H9 (cell line): ENCODE results near the gene PRDX3. TPM values are rescaled to one million over a fixed set of nuclear protein-coding genes. Genes with fewer than 3 reads are reported as not detected.

ENCODE experiments used
- DNase-seq: peaks from one replicate; pipeline ENCODE4 v3.0.0-alpha.2; 2017
- H2AFZ ChIP-seq: one replicate; pipeline ENCODE4 v1.6.1; 2013; ENCODE audit warnings: mild to moderate bottlenecking, low read length, control low read depth, moderate library complexity
- H2AK5ac ChIP-seq: 2 replicates; pipeline ENCODE4 v1.6.1; 2013; ENCODE audit warnings: low read length, control low read depth, mixed read lengths; ENCODE audit not compliant: insufficient read length
- H2BK120ac ChIP-seq: one replicate; pipeline ENCODE4 v1.6.1; 2013; ENCODE audit warnings: low read depth, mild to moderate bottlenecking, low read length, control low read depth, inconsistent platforms; ENCODE audit not compliant: poor library complexity, severe bottlenecking
- H2BK12ac ChIP-seq: 2 replicates; pipeline ENCODE4 v1.6.1; 2013; ENCODE audit warnings: low read length, control low read depth, mixed read lengths, low read depth; ENCODE audit not compliant: insufficient read length
- H2BK15ac ChIP-seq: 2 replicates; pipeline ENCODE4 v1.6.1; 2013; ENCODE audit warnings: low read depth, low read length, control low read depth
- H2BK20ac ChIP-seq: one replicate; pipeline ENCODE4 v1.6.1; 2013; ENCODE audit warnings: low read depth, mild to moderate bottlenecking, low read length, control low read depth, inconsistent platforms; ENCODE audit not compliant: poor library complexity, severe bottlenecking
- H2BK5ac ChIP-seq: 2 replicates; pipeline ENCODE4 v1.6.1; 2013; ENCODE audit warnings: low read length, control low read depth, mixed read lengths; ENCODE audit not compliant: insufficient read length
- H3K14ac ChIP-seq: 2 replicates; pipeline ENCODE4 v1.6.1; 2013; ENCODE audit warnings: low read length, control low read depth; ENCODE audit not compliant: insufficient read depth
- H3K18ac ChIP-seq: 2 replicates; pipeline ENCODE4 v1.6.1; 2013; ENCODE audit warnings: low read depth, mild to moderate bottlenecking, mixed read lengths, low read length, control low read depth; ENCODE audit not compliant: insufficient read length
- H3K23ac ChIP-seq: 2 replicates; pipeline ENCODE4 v1.6.1; 2013; ENCODE audit warnings: low read length, control low read depth, mixed read lengths, low read depth; ENCODE audit not compliant: insufficient read length
- H3K23me2 ChIP-seq: 2 replicates; pipeline ENCODE4 v1.6.1; 2013; ENCODE audit warnings: low read depth, mild to moderate bottlenecking, mixed read lengths, low read length, control low read depth; ENCODE audit not compliant: insufficient read length, poor library complexity, severe bottlenecking
- H3K27ac ChIP-seq: 2 replicates; pipeline ENCODE4 v1.5.1; 2013; ENCODE audit warnings: low read length, control low read depth, mixed read lengths, low read depth; ENCODE audit not compliant: insufficient read length
- H3K27me3 ChIP-seq: 2 replicates; pipeline ENCODE4 v1.6.1; 2013; ENCODE audit warnings: low read length, control low read depth, inconsistent platforms; ENCODE audit not compliant: insufficient read depth
- H3K4ac ChIP-seq: 2 replicates; pipeline ENCODE4 v1.6.1; 2013; ENCODE audit warnings: low read depth, mild to moderate bottlenecking, control low read depth, inconsistent platforms, low read length, moderate library complexity
- H3K4me1 ChIP-seq: 2 replicates; pipeline ENCODE4 v1.6.1; 2013; ENCODE audit warnings: low read length, control low read depth, inconsistent platforms; ENCODE audit not compliant: insufficient read depth
- H3K4me2 ChIP-seq: 2 replicates; pipeline ENCODE4 v1.6.1; 2013; ENCODE audit warnings: low read length, control low read depth, mixed read lengths; ENCODE audit not compliant: insufficient read length, insufficient read depth
- H3K56ac ChIP-seq: 2 replicates; pipeline ENCODE4 v1.6.1; 2013; ENCODE audit warnings: low read depth, mild to moderate bottlenecking, mixed read lengths, low read length, control low read depth; ENCODE audit not compliant: insufficient read length
- H3K79me1 ChIP-seq: 2 replicates; pipeline ENCODE4 v1.6.1; 2013; ENCODE audit warnings: low read depth, mild to moderate bottlenecking, moderate library complexity, low read length, control low read depth, inconsistent platforms; ENCODE audit not compliant: insufficient read depth, poor library complexity, severe bottlenecking
- H3K79me2 ChIP-seq: 2 replicates; pipeline ENCODE4 v1.6.1; 2013; ENCODE audit warnings: low read length, control low read depth, inconsistent platforms; ENCODE audit not compliant: insufficient read depth
- H3K9ac ChIP-seq: 2 replicates; pipeline ENCODE4 v1.6.1; 2013; ENCODE audit warnings: low read length, control low read depth, mixed read lengths; ENCODE audit not compliant: insufficient read length; ENCODE audit errors: extremely low read depth
- H3K9me3 ChIP-seq: one replicate; pipeline ENCODE4 v1.6.1; 2013; ENCODE audit warnings: low read depth, low read length, inconsistent platforms; ENCODE audit not compliant: control insufficient read depth
- H3T11ph ChIP-seq: one replicate; pipeline ENCODE4 v1.6.1; 2013; ENCODE audit warnings: mild to moderate bottlenecking, low read length, control low read depth, inconsistent platforms
- H4K20me1 ChIP-seq: one replicate; pipeline ENCODE4 v1.6.1; 2013; ENCODE audit not compliant: control insufficient read depth, insufficient read length, insufficient read depth
- H4K5ac ChIP-seq: 2 replicates; pipeline ENCODE4 v1.6.1; 2013; ENCODE audit warnings: low read depth, mild to moderate bottlenecking, mixed read lengths, low read length, control low read depth; ENCODE audit not compliant: insufficient read length
- H4K8ac ChIP-seq: replicated peaks from 2 replicates; pipeline ENCODE4 v1.6.1; 2013; ENCODE audit warnings: low read length, control low read depth, mixed read lengths, low read depth; ENCODE audit not compliant: insufficient read length
- H4K91ac ChIP-seq: 2 replicates; pipeline ENCODE4 v1.6.1; 2013; ENCODE audit warnings: low read depth, mild to moderate bottlenecking, moderate library complexity, mixed read lengths, low read length, control low read depth; ENCODE audit not compliant: insufficient read length
- H3K27ac Mint-ChIP-seq, 3 experiments: 2 replicates in 2 of 3; 3 replicates in 1 of 3; pipeline ENCODE4 v1.8.0; 2020 to 2021; ENCODE audit warnings: mixed read lengths in 3 of 3, mild to moderate bottlenecking in 1 of 3, moderate library complexity in 1 of 3
- H3K27me3 Mint-ChIP-seq: 2 replicates; pipeline ENCODE4 v1.8.0; 2021; ENCODE audit warnings: low read depth, mild to moderate bottlenecking, moderate library complexity, mixed read lengths
- H3K36me3 Mint-ChIP-seq, 3 experiments: 2 replicates in 2 of 3; 3 replicates in 1 of 3; pipeline ENCODE4 v1.8.0; 2020 to 2021; ENCODE audit warnings: low read depth in 3 of 3, mixed read lengths in 3 of 3; ENCODE audit not compliant: insufficient read depth in 1 of 3
- H3K4me1 Mint-ChIP-seq, 2 experiments: 2 replicates each; pipeline ENCODE4 v1.8.0; 2020; ENCODE audit warnings: mixed read lengths in 2 of 2
- H3K4me3 Mint-ChIP-seq, 2 experiments: 2 replicates in 1 of 2; 3 replicates in 1 of 2; pipeline ENCODE4 v1.8.0; 2020 to 2021; ENCODE audit warnings: mild to moderate bottlenecking in 2 of 2, mixed read lengths in 2 of 2, moderate library complexity in 1 of 2
- H3K9me3 Mint-ChIP-seq, 2 experiments: 2 replicates in 1 of 2; 3 replicates in 1 of 2; pipeline ENCODE4 v1.8.0; 2020; ENCODE audit warnings: mild to moderate bottlenecking in 2 of 2, mixed read lengths in 2 of 2, moderate library complexity in 1 of 2
- WGBS: extraction: QIAGEN DNeasy Blood & Tissue Kit; methylation state at CpG from one replicate; pipeline ENCODE4 v1.1.7; 2013; ENCODE audit warnings: missing lambda C conversion rate, low lambda C conversion rate, mixed read lengths; ENCODE audit not compliant: insufficient read length; ENCODE audit errors: extremely low coverage; 5-methylcytosine and 5-hydroxymethylcytosine counted together
- total RNA-seq: library from RNA; stranded (reverse); gene quantifications from 2 replicates; pipeline ENCODE4 v1.2.1, GENCODE V29; 2021
- TF ChIP-seq, protein P1 (sequence below): fragments of 200-600 bp; sonication (generic); conservative IDR thresholded peaks from 3 replicates; pipeline ENCODE4 v1.8.0; 2021; ENCODE audit warnings: antibody characterized with exemption, mild to moderate bottlenecking

Gene PRDX3
- total RNA-seq, 1 experiment from 2014 or later: 181 TPM

DNA sequence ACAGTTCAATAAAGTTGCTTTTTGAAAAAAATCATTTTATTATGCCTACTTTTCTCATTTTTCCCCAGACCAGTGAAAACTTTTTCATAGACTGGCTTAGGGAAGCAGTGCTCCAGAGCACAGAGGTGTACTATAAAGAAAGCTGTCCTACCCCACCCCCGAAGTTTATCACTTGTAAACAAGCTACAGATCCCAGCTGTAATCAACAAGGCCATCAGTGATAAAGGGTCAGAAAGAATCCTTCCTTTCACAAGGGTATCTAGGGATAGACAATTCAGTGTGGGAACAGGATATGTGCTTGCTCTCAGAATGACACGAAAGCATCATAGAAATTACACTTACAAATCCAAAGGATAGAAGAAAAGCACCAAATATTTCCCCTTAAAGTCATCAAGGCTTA is 4.5 kb downstream of the PRDX3 start:
- Histone ChIP-seq H3K56ac (no peak overlapping the region), H2BK15ac (no peak overlapping the region), H3K18ac (no peak overlapping the region), H3K27me3 (no peaks in the 10 kb centered on the region), H3K4me2 (no peak overlapping the region), H2BK120ac (no peak overlapping the region), H3K4me1 (no peaks in the 10 kb centered on the region; the same call in 1 of the 2 replicates), H2AFZ (no peak overlapping the region), H3K27ac (no peak overlapping the region), H3K23ac (no peak overlapping the region), H2BK20ac (no peak overlapping the region), H4K91ac (no peak overlapping the region), H2BK12ac (no peak overlapping the region), H4K20me1 (no peaks in the 10 kb centered on the region), H3K9ac (no peak overlapping the region), H3K79me2 (peaks cover 12% of the 10 kb centered on the region; the same call in 1 of the 2 replicates), H4K8ac (no peak overlapping the region), H3K79me1 (peaks cover 4% of the 10 kb centered on the region), H3K4ac (no peak overlapping the region), H2AK5ac (no peak overlapping the region), H4K5ac (no peak overlapping the region), H3T11ph (no peak overlapping the region), H2BK5ac (no peak overlapping the region), H3K9me3 (no peaks in the 10 kb centered on the region), H3K14ac (no peak overlapping the region), H3K23me2 (peaks cover 2% of the 10 kb centered on the region)
- Mint-ChIP-seq H3K27me3 (no peaks in the 10 kb centered on the region), H3K9me3 (no peaks in the 10 kb centered on the region), H3K27ac (no peak overlapping the region), H3K4me3 (no peak overlapping the region), H3K4me1 (peaks cover 9 to 10% of the 10 kb centered on the region in 2 experiments; a peak in 3 of 4 replicates), H3K36me3 (peaks cover 42 to 70% (median 69%) of the 10 kb centered on the region in 3 experiments; a peak in 6 of 7 replicates)
- no peak for DNase-seq
- TF ChIP-seq, protein P1, sequence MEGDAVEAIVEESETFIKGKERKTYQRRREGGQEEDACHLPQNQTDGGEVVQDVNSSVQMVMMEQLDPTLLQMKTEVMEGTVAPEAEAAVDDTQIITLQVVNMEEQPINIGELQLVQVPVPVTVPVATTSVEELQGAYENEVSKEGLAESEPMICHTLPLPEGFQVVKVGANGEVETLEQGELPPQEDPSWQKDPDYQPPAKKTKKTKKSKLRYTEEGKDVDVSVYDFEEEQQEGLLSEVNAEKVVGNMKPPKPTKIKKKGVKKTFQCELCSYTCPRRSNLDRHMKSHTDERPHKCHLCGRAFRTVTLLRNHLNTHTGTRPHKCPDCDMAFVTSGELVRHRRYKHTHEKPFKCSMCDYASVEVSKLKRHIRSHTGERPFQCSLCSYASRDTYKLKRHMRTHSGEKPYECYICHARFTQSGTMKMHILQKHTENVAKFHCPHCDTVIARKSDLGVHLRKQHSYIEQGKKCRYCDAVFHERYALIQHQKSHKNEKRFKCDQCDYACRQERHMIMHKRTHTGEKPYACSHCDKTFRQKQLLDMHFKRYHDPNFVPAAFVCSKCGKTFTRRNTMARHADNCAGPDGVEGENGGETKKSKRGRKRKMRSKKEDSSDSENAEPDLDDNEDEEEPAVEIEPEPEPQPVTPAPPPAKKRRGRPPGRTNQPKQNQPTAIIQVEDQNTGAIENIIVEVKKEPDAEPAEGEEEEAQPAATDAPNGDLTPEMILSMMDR: no peak
- WGBS: no CpG with 5 or more reads among the region's 2 CpGs
